Thyroid gland (tissue), 4 donors: ENCODE data around the gene DSCAM. TPM values are rescaled to one million over a fixed set of nuclear protein-coding genes. Genes with fewer than 3 reads are reported as not detected.

ENCODE experiments used
- DNase-seq, 2 donors: peaks; one replicate each; pipeline ENCODE4 v3.0.0-alpha.2; 2019
- H3K27ac ChIP-seq, 3 donors: fragments of 200-600 bp; sonication (generic); 1 replicate in 2 of 3; 2 replicates in 1 of 3; pipeline ENCODE4 v1.5.1; 2016 to 2019; ENCODE audit warnings: mild to moderate bottlenecking in 1 of 3, moderate library complexity in 1 of 3
- H3K27me3 ChIP-seq: fragments of 200-600 bp; sonication (generic); one replicate; pipeline ENCODE4 v1.5.1; 2019
- H3K36me3 ChIP-seq, 2 donors: fragments of 200-600 bp; sonication (generic); one replicate each; pipeline ENCODE4 v1.5.1; 2016 to 2019
- H3K4me1 ChIP-seq, 2 donors: fragments of 200-600 bp; sonication (generic); one replicate each; pipeline ENCODE4 v1.5.1; 2017 to 2019
- H3K4me3 ChIP-seq, 3 donors: fragments of 200-600 bp; sonication (generic); replicated peaks in 1 of 3; 1 replicate in 2 of 3; 2 replicates in 1 of 3; pipeline ENCODE4 v1.5.1; 2016; ENCODE audit warnings: mild to moderate bottlenecking in 1 of 3
- H3K9me3 ChIP-seq: fragments of 200-600 bp; sonication (generic); one replicate; pipeline ENCODE4 v1.5.1; 2017
- CTCF ChIP-seq, 6 experiments: fragments of 200-600 bp in 3 of 6; fragments of 450-650 bp in 3 of 6; sonication (generic) in 3 of 6; IDR thresholded peaks; one replicate each; pipeline ENCODE4 v1.5.1; 2016 to 2019; ENCODE audit warnings: antibody characterized with exemption in 6 of 6, mild to moderate bottlenecking in 2 of 6, inconsistent platforms in 1 of 6, moderate library complexity in 1 of 6
- POLR2A ChIP-seq, 2 donors: fragments of 450-650 bp; IDR thresholded peaks; one replicate each; pipeline ENCODE4 v1.6.1; 2017; ENCODE audit warnings: antibody characterized with exemption in 2 of 2, mild to moderate bottlenecking in 2 of 2, moderate library complexity in 1 of 2
- WGBS, 2 donors: methylation state at CpG; one replicate each; pipeline ENCODE4 v1.1.5; 2017; 5-methylcytosine and 5-hydroxymethylcytosine counted together
- intact Hi-C: fragments of 100-400 bp; cut with DNase I; formaldehyde crosslinking; loops from one replicate; pipeline ENCODE4 v1.15.1; 2023
- total RNA-seq, 4 donors: library from RNA; depleted of rRNA; stranded (reverse); fragments of >200 nt; gene quantifications; one replicate each; pipeline ENCODE4 v1.2.3, GENCODE V29; 2016

The DSCAM gene
- total RNA-seq, 4 donors from 2014 or later = 0.20 TPM; not detected in 3

- intact Hi-C loops = no loop called here
- no peak for TF ChIP-seq POLR2A (IDR thresholded peaks at IDR 0.05)
- no peak for TF ChIP-seq CTCF (IDR thresholded peaks at IDR 0.05)
These were observed 652.6 kb downstream of the DSCAM start for GRCh38 chr21:40194185-40194980.

GRCh38 chr21:40191616-40192015 is 655.3 kb downstream of the DSCAM start:
- Histone ChIP-seq H3K36me3 (no peaks in the 10 kb centered on the region), H3K4me1 (no peaks in the 10 kb centered on the region), H3K27ac (no peak overlapping the region), H3K4me3 (no peak overlapping the region), H3K27me3 (no peaks in the 10 kb centered on the region), H3K9me3 (no peaks in the 10 kb centered on the region)
- no peak for DNase-seq
- 79 to 85% methylated on average over 3 of the region's 3 CpGs for WGBS, 2 donors
- no peak for TF ChIP-seq CTCF (IDR thresholded peaks at IDR 0.05)
- no peak for TF ChIP-seq POLR2A (IDR thresholded peaks at IDR 0.05)
- intact Hi-C loops = no loop called here

More at GRCh38 chr21:40194185-40194980, 652.6 kb downstream of the DSCAM start:
- DNase-seq = no peak
- no peaks in the 10 kb centered on the region for H3K27me3 ChIP-seq
- 73 to 94% methylated on average over 4 of the region's 4 CpGs for WGBS, 2 donors
- no peaks in the 10 kb centered on the region for H3K4me1 ChIP-seq
- H3K4me3 ChIP-seq = no peak overlapping the region
- no peaks in the 10 kb centered on the region for H3K9me3 ChIP-seq
- no peaks in the 10 kb centered on the region for H3K36me3 ChIP-seq
- H3K27ac ChIP-seq = no peak overlapping the region

GRCh38 chr21:40191196-40191595 is 655.8 kb downstream of the DSCAM start:
- 84% methylated on average over 3 of the region's 3 CpGs for WGBS, 2 donors
- Histone ChIP-seq H3K4me1 (no peaks in the 10 kb centered on the region), H3K36me3 (no peaks in the 10 kb centered on the region), H3K27ac (no peak overlapping the region), H3K9me3 (no peaks in the 10 kb centered on the region), H3K27me3 (no peaks in the 10 kb centered on the region), H3K4me3 (no peak overlapping the region)
- intact Hi-C loops = no loop called here
- no peak for DNase-seq
- TF ChIP-seq CTCF (IDR thresholded peaks at IDR 0.05) = no peak

GRCh38 chr21:40187946-40188654 is 658.9 kb downstream of the DSCAM start:
- Histone ChIP-seq H3K9me3 (no peaks in the 10 kb centered on the region), H3K4me1 (no peaks in the 10 kb centered on the region), H3K27ac (no peak overlapping the region), H3K4me3 (no peak overlapping the region), H3K36me3 (no peaks in the 10 kb centered on the region), H3K27me3 (no peaks in the 10 kb centered on the region)
- 80 to 83% methylated on average over 9 of the region's 9 CpGs for WGBS, 2 donors
- intact Hi-C loops = no loop called here
- no peak for DNase-seq
- no peak for TF ChIP-seq CTCF (IDR thresholded peaks at IDR 0.05)
- TF ChIP-seq POLR2A (IDR thresholded peaks at IDR 0.05) = no peak

- TF ChIP-seq CTCF (IDR thresholded peaks at IDR 0.05) (no peak), POLR2A (IDR thresholded peaks at IDR 0.05) (no peak)
- intact Hi-C loops = no loop called here
- WGBS, 2 donors = 68 to 83% methylated on average over 6 of the region's 6 CpGs
These were observed 659.7 kb downstream of the DSCAM start for GRCh38 chr21:40187244-40187643.

More at GRCh38 chr21:40187244-40187643, 659.7 kb downstream of the DSCAM start:
- H3K36me3 ChIP-seq = no peaks in the 10 kb centered on the region
- no peak overlapping the region for H3K27ac ChIP-seq
- no peak for DNase-seq
- H3K9me3 ChIP-seq = no peaks in the 10 kb centered on the region
- H3K27me3 ChIP-seq = no peaks in the 10 kb centered on the region
- H3K4me1 ChIP-seq = no peaks in the 10 kb centered on the region
- no peak overlapping the region for H3K4me3 ChIP-seq
